Fibroblast of villous mesenchyme (primary cell): ENCODE results near the gene VPS26A. TPM values are rescaled to one million over a fixed set of nuclear protein-coding genes. Genes with fewer than 3 reads are reported as not detected.

ENCODE experiments used
- DNase-seq: peaks from one replicate; pipeline ENCODE4 v3.0.0-alpha.2; 2010; ENCODE audit warnings: low read depth
- H3K4me3 ChIP-seq: 2 replicates; pipeline ENCODE4 v1.5.1; 2011; ENCODE audit warnings: low read depth, mild to moderate bottlenecking, low read length
- CTCF ChIP-seq: IDR thresholded peaks from 2 replicates; pipeline ENCODE4 v1.5.1; 2012; ENCODE audit warnings: low read depth, mild to moderate bottlenecking, low read length; ENCODE audit not compliant: insufficient read depth
- total RNA-seq: library from RNA; depleted of rRNA; stranded (reverse); fragments of >200 nt; gene quantifications from 2 replicates; pipeline ENCODE4 v1.2.3, GENCODE V29; 2012

VPS26A gene
- total RNA-seq: 24.8 and 38.9 TPM in 2 replicates

GRCh38 chr10:69123747-69124562 is at the start of gene VPS26A:
TSS of gene VPS26A (plus strand) at chr10:69124178. CDS start at chr10:69124278, 100 bp downstream.
- peak within 1 kb of the TSS; percentile 80 for H3K4me3 ChIP-seq
- TF ChIP-seq CTCF: peak; percentile 40
- peak; percentile 99 for DNase-seq

- TF ChIP-seq CTCF: no peak
- DNase-seq: no peak
Measured at GRCh38 chr10:69074532-69074931, 49.4 kb upstream of the VPS26A start.

GRCh38 chr10:69075431-69075830 is 48.5 kb upstream of the VPS26A start:
- no peak for DNase-seq
- no peak overlapping the region for H3K4me3 ChIP-seq
- TF ChIP-seq CTCF: no peak

More at GRCh38 chr10:69074532-69074931, 49.4 kb upstream of the VPS26A start:
- no peak overlapping the region for H3K4me3 ChIP-seq

- no peak for TF ChIP-seq CTCF
- no peak for DNase-seq
- H3K4me3 ChIP-seq: no peak overlapping the region
Measured at GRCh38 chr10:69078311-69078710, 45.7 kb upstream of the VPS26A start.

- DNase-seq: no peak
- no peak for TF ChIP-seq CTCF
- H3K4me3 ChIP-seq: no peak overlapping the region
Measured at GRCh38 chr10:69080226-69080625, 43.8 kb upstream of the VPS26A start.

- TF ChIP-seq CTCF: no peak
- no peak for DNase-seq
- no peak overlapping the region for H3K4me3 ChIP-seq
Measured at GRCh38 chr10:69086001-69086509, 37.9 kb upstream of the VPS26A start.
